ENCODE results near the gene SLC39A8. TPM values are rescaled to one million over a fixed set of nuclear protein-coding genes. Genes with fewer than 3 reads are reported as not detected.

The SLC39A8 gene
- polyA plus RNA-seq, 3 donors: 1.8 to 7.8 (median 6.1) TPM

- Mint-ChIP-seq H3K27ac (no peak overlapping the region), H3K27me3 (ENCODE audit: low read depth in 3 of 3) (peaks cover 0 to 5% (median 1%) of the 10 kb centered on the region in 3 donors), H3K4me3 (no peak overlapping the region), H3K4me1 (peaks cover 42% of the 10 kb centered on the region), H3K36me3 (peaks cover 2 to 5% of the 10 kb centered on the region in 2 donors), H3K9me3 (peaks cover 0 to 1% (median 0%) of the 10 kb centered on the region in 7 donors)
- Histone ChIP-seq H3K27ac (ENCODE audit: low read depth in 1 of 2, low read length in 2 of 2) (no peak overlapping the region), H3K36me3 (replicated peaks in 1 of 2; ENCODE audit: control insufficient read depth in 1 of 2, insufficient read depth in 2 of 2, low read length in 2 of 2) (no peaks in the 10 kb centered on the region), H3K4me1 (ENCODE audit: control insufficient read depth in 1 of 2, insufficient read depth in 2 of 2, low read length in 2 of 2) (peaks cover 24 to 35% of the 10 kb centered on the region in 2 donors), H3K79me2 (ENCODE audit: insufficient read depth, low read length) (peaks cover 20% of the 10 kb centered on the region), H3K27me3 (ENCODE audit: control insufficient read depth in 2 of 2, insufficient read depth in 2 of 2, low read length in 2 of 2) (no peaks in the 10 kb centered on the region), H4K20me1 (ENCODE audit: insufficient read depth, low read length) (no peaks in the 10 kb centered on the region), H2AFZ (ENCODE audit: insufficient read depth, low read depth, low read length, poor library complexity, severe bottlenecking) (no peak overlapping the region), H3K9me3 (replicated peaks in 1 of 2; ENCODE audit: control insufficient read depth in 1 of 2, insufficient read depth in 1 of 2, low read length in 2 of 2) (no peaks in the 10 kb centered on the region), H3K9ac (ENCODE audit: insufficient read depth, low read length, poor library complexity, severe bottlenecking) (no peak overlapping the region), H3K4me3 (replicated peaks in 1 of 3; ENCODE audit: low read depth in 2 of 3, low read length in 3 of 3) (no peak overlapping the region), H3K4me2 (replicated peaks; ENCODE audit: extremely low read depth, low read length, poor library complexity, severe bottlenecking) (no peak overlapping the region)
- DNase-seq: no peak
- intact Hi-C loops (cut with micrococcal nuclease): loop anchor here in 1 of 2 donors (10.0 kb wide), 1 partner anchor 94 kb away; no protein-coding TSS in a partner anchor
- TF ChIP-seq CTCF (IDR thresholded peaks at IDR 0.05): no peak
These were observed 4.1 kb downstream of the SLC39A8 start for GRCh38 chr4:102341201-102341600.

- no peak for DNase-seq
- H3K36me3 Mint-ChIP-seq: peaks cover 2 to 5% of the 10 kb centered on the region in 2 donors
- no peak overlapping the region for H3K27ac Mint-ChIP-seq
- no peaks in the 10 kb centered on the region for H4K20me1 ChIP-seq (ENCODE audit: insufficient read depth, low read length)
- no peak overlapping the region for H3K4me2 ChIP-seq (replicated peaks; ENCODE audit: extremely low read depth, low read length, poor library complexity, severe bottlenecking)
- no peak overlapping the region for H3K4me3 Mint-ChIP-seq
- H3K4me3 ChIP-seq (replicated peaks in 1 of 3; ENCODE audit: low read depth in 2 of 3, low read length in 3 of 3): no peak overlapping the region
- H3K9me3 ChIP-seq (replicated peaks in 1 of 2; ENCODE audit: control insufficient read depth in 1 of 2, insufficient read depth in 1 of 2, low read length in 2 of 2): no peaks in the 10 kb centered on the region
- no peak overlapping the region for H3K27ac ChIP-seq (ENCODE audit: low read depth in 1 of 2, low read length in 2 of 2)
- H3K36me3 ChIP-seq (replicated peaks in 1 of 2; ENCODE audit: control insufficient read depth in 1 of 2, insufficient read depth in 2 of 2, low read length in 2 of 2): no peaks in the 10 kb centered on the region
- intact Hi-C loops (cut with micrococcal nuclease): no loop called here
- no peak overlapping the region for H3K9ac ChIP-seq (ENCODE audit: insufficient read depth, low read length, poor library complexity, severe bottlenecking)
- no peaks in the 10 kb centered on the region for H3K27me3 ChIP-seq (ENCODE audit: control insufficient read depth in 2 of 2, insufficient read depth in 2 of 2, low read length in 2 of 2)
- H3K4me1 ChIP-seq (ENCODE audit: control insufficient read depth in 1 of 2, insufficient read depth in 2 of 2, low read length in 2 of 2): peaks cover 9 to 14% of the 10 kb centered on the region in 2 donors
- H3K9me3 Mint-ChIP-seq: no peaks in the 10 kb centered on the region
- H2AFZ ChIP-seq (ENCODE audit: insufficient read depth, low read depth, low read length, poor library complexity, severe bottlenecking): no peak overlapping the region
- peaks cover 20% of the 10 kb centered on the region for H3K79me2 ChIP-seq (ENCODE audit: insufficient read depth, low read length)
- WGBS (ENCODE audit: insufficient coverage): no CpG with 5 or more reads among the region's 1 CpG
- TF ChIP-seq CTCF (IDR thresholded peaks at IDR 0.05): no peak
- peaks cover 0 to 3% (median 1%) of the 10 kb centered on the region in 3 donors for H3K27me3 Mint-ChIP-seq (ENCODE audit: low read depth in 3 of 3)
- peaks cover 36% of the 10 kb centered on the region for H3K4me1 Mint-ChIP-seq
These were observed 6.3 kb downstream of the SLC39A8 start for GRCh38 chr4:102339018-102339417.

Data from CD14-positive monocyte (primary cell).